ENCODE data around the gene TCF12. TPM values are rescaled to one million over a fixed set of nuclear protein-coding genes. Genes with fewer than 3 reads are reported as not detected.

Gene TCF12
- polyA plus RNA-seq, 1 experiment, result 447 TPM

GRCh38 chr15:57026016-57026592 is 107.7 kb downstream of the TCF12 start:
- no peak overlapping the region for H3K27ac ChIP-seq (ENCODE audit: low read depth, low read length)

GRCh38 chr15:57027596-57027995 is 109.2 kb downstream of the TCF12 start:
- H3K9me3 ChIP-seq (ENCODE audit: control insufficient read depth, insufficient read depth, low read length), result no peaks in the 10 kb centered on the region; the same call in 1 of the 2 replicates
- no peak overlapping the region for H3K27ac ChIP-seq (ENCODE audit: low read depth, low read length)
- no peak overlapping the region for H3K4me3 ChIP-seq (ENCODE audit: low read depth, low read length)
- no peak for TF ChIP-seq CTCF (IDR thresholded peaks at IDR 0.05; ENCODE audit: low read depth, low read length)
- H3K27me3 ChIP-seq (ENCODE audit: control insufficient read depth, insufficient read depth, low read length), result no peaks in the 10 kb centered on the region
- CTCF ChIA-PET, result no interaction called here
- DNase-seq (ENCODE audit: low read depth, low spot score), result no peak
- POLR2A ChIA-PET, result no interaction called here

More at GRCh38 chr15:57026016-57026592, 107.7 kb downstream of the TCF12 start:
- ChIA-PET CTCF (interaction anchor here (1.4 kb wide), 1 partner anchor 112 kb away, joined by 4 read pairs; no protein-coding TSS in a partner anchor), POLR2A (no interaction called here)
- Histone ChIP-seq H3K4me3 (ENCODE audit: low read depth, low read length) (no peak overlapping the region), H3K9me3 (ENCODE audit: control insufficient read depth, insufficient read depth, low read length) (no peaks in the 10 kb centered on the region; the same call in 1 of the 2 replicates), H3K27me3 (ENCODE audit: control insufficient read depth, insufficient read depth, low read length) (no peaks in the 10 kb centered on the region)
- DNase-seq (ENCODE audit: low read depth, low spot score), result no peak
- TF ChIP-seq CTCF (IDR thresholded peaks at IDR 0.05; ENCODE audit: low read depth, low read length), result no peak

- TF ChIP-seq CTCF (IDR thresholded peaks at IDR 0.05; ENCODE audit: low read depth, low read length), result no peak
- ChIA-PET CTCF (no interaction called here), POLR2A (no interaction called here)
- no peak for DNase-seq (ENCODE audit: low read depth, low spot score)
- no peaks in the 10 kb centered on the region; the same call in 1 of the 2 replicates for H3K9me3 ChIP-seq (ENCODE audit: control insufficient read depth, insufficient read depth, low read length)
- H3K27me3 ChIP-seq (ENCODE audit: control insufficient read depth, insufficient read depth, low read length), result no peaks in the 10 kb centered on the region
- no peak overlapping the region for H3K27ac ChIP-seq (ENCODE audit: low read depth, low read length)
- H3K4me3 ChIP-seq (ENCODE audit: low read depth, low read length), result no peak overlapping the region
Observed at GRCh38 chr15:57028176-57028575, 109.7 kb downstream of the TCF12 start.

- POLR2A ChIA-PET, result no interaction called here
Observed at GRCh38 chr15:57030011-57030410, 111.6 kb downstream of the TCF12 start.

More at GRCh38 chr15:57030011-57030410, 111.6 kb downstream of the TCF12 start:
- no peak overlapping the region for H3K27ac ChIP-seq (ENCODE audit: low read depth, low read length)
- H3K4me3 ChIP-seq (ENCODE audit: low read depth, low read length), result no peak overlapping the region
- no peaks in the 10 kb centered on the region for H3K27me3 ChIP-seq (ENCODE audit: control insufficient read depth, insufficient read depth, low read length)
- CTCF ChIA-PET, result no interaction called here
- TF ChIP-seq CTCF (IDR thresholded peaks at IDR 0.05; ENCODE audit: low read depth, low read length), result no peak
- no peaks in the 10 kb centered on the region for H3K9me3 ChIP-seq (ENCODE audit: control insufficient read depth, insufficient read depth, low read length)
- DNase-seq (ENCODE audit: low read depth, low spot score), result no peak

All from AG04450 (cell line).